Testis (tissue), 3 donors: ENCODE data around the gene FDPS. TPM values are rescaled to one million over a fixed set of nuclear protein-coding genes. Genes with fewer than 3 reads are reported as not detected.

Experiments
- DNase-seq: peaks from one replicate; pipeline ENCODE4 v3.0.0-alpha.2; 2019
- H3K27ac ChIP-seq, 2 donors: fragments of 200-600 bp; sonication (generic); one replicate each; pipeline ENCODE4 v1.5.1; 2019
- H3K27me3 ChIP-seq: fragments of 200-600 bp; sonication (generic); one replicate; pipeline ENCODE4 v1.5.1; 2019
- H3K36me3 ChIP-seq: fragments of 200-600 bp; sonication (generic); one replicate; pipeline ENCODE4 v1.5.1; 2017; ENCODE audit warnings: low read depth; ENCODE audit errors: missing control alignments
- H3K4me1 ChIP-seq: fragments of 200-600 bp; sonication (generic); one replicate; pipeline ENCODE4 v1.5.1; 2019
- H3K4me3 ChIP-seq, 2 donors: fragments of 200-600 bp; sonication (generic); one replicate each; pipeline ENCODE4 v1.5.1; 2017 to 2019
- H3K9me3 ChIP-seq: fragments of 200-600 bp; sonication (generic); one replicate; pipeline ENCODE4 v1.5.1; 2017
- CTCF ChIP-seq, 3 experiments: fragments of 450-650 bp in 2 of 3; fragments of 200-600 bp in 1 of 3; sonication (generic) in 1 of 3; IDR thresholded peaks; one replicate each; pipeline ENCODE4 v1.5.1; 2016 to 2019; ENCODE audit warnings: antibody characterized with exemption in 3 of 3, mild to moderate bottlenecking in 2 of 3, moderate library complexity in 1 of 3
- POLR2A ChIP-seq: fragments of 450-650 bp; IDR thresholded peaks from one replicate; pipeline ENCODE4 v1.6.1; 2017; ENCODE audit warnings: antibody characterized with exemption, mild to moderate bottlenecking, moderate library complexity
- whole genome bisulfite sequencing, 2 donors: methylation state at CpG; one replicate each; pipeline ENCODE4 v1.1.5; 2018; 5-methylcytosine and 5-hydroxymethylcytosine counted together
- intact Hi-C: fragments of 100-400 bp; cut with DNase I; formaldehyde crosslinking; loops from one replicate; pipeline ENCODE4 v1.15.1; 2023; ENCODE audit warnings: low total_unique reads
- polyA plus RNA-seq: library from polyadenylated mRNA; stranded (reverse); fragments of 350-450 nt; fragmentation: Illumina TruSeq; extraction: RNeasy Lipid Tissue Mini Kit (QIAGEN cat#74804); gene quantifications from one replicate; pipeline ENCODE4 v1.2.3, GENCODE V29; 2014; ENCODE audit warnings: low read depth, low replicate concordance; ENCODE audit not compliant: insufficient read depth
- total RNA-seq, 2 donors: library from RNA; depleted of rRNA; stranded (reverse); fragments of >200 nt; gene quantifications; one replicate each; pipeline ENCODE4 v1.2.3, GENCODE V29; 2016

FDPS gene
- total and polyA plus RNA-seq, 3 donors from 2014 or later, result 51.6 to 127 (median 81.6) TPM

- intact Hi-C loops, result no loop called here
- H3K27me3 ChIP-seq, result no peaks in the 10 kb centered on the region
- H3K27ac ChIP-seq, result no peak overlapping the region
- no peaks in the 10 kb centered on the region for H3K36me3 ChIP-seq
- no peak for TF ChIP-seq POLR2A
- TF ChIP-seq CTCF (IDR thresholded peaks at IDR 0.05), result no peak
- no peaks in the 10 kb centered on the region for H3K9me3 ChIP-seq
- H3K4me3 ChIP-seq, result no peak overlapping the region
- DNase-seq, result no peak
- H3K4me1 ChIP-seq, result no peaks in the 10 kb centered on the region
- 64 to 74% methylated on average over 3 of the region's 3 CpGs for WGBS, 2 donors
Measured at GRCh38 chr1:155296661-155297060, 12.0 kb upstream of the FDPS start.

GRCh38 chr1:155297384-155297783 is 11.3 kb upstream of the FDPS start:
- no peak for DNase-seq
- WGBS, 2 donors, result 73 to 76% methylated on average over 7 of the region's 7 CpGs
- Histone ChIP-seq H3K27ac (no peak overlapping the region), H3K4me3 (no peak overlapping the region), H3K27me3 (no peaks in the 10 kb centered on the region), H3K9me3 (no peaks in the 10 kb centered on the region), H3K4me1 (no peaks in the 10 kb centered on the region), H3K36me3 (no peaks in the 10 kb centered on the region)
- TF ChIP-seq CTCF (IDR thresholded peaks at IDR 0.05), result no peak
- no peak for TF ChIP-seq POLR2A
- intact Hi-C loops, result no loop called here

- Histone ChIP-seq H3K4me1 (no peaks in the 10 kb centered on the region), H3K4me3 (no peak overlapping the region), H3K9me3 (no peaks in the 10 kb centered on the region), H3K27me3 (no peaks in the 10 kb centered on the region), H3K36me3 (no peaks in the 10 kb centered on the region), H3K27ac (no peak overlapping the region)
- no peak for DNase-seq
- intact Hi-C loops, result no loop called here
- TF ChIP-seq POLR2A (no peak), CTCF (IDR thresholded peaks at IDR 0.05) (no peak)
- WGBS, 2 donors, result 91 to 96% methylated on average over 8 of the region's 8 CpGs
Measured at GRCh38 chr1:155300024-155300423, 8.6 kb upstream of the FDPS start.

GRCh38 chr1:155300553-155301329 is 7.9 kb upstream of the FDPS start:
- TF ChIP-seq POLR2A, result no peak
- TF ChIP-seq CTCF (IDR thresholded peaks at IDR 0.05), result no peak
- intact Hi-C loops, result no loop called here
- H3K36me3 ChIP-seq, result no peaks in the 10 kb centered on the region
- DNase-seq, result no peak
- no peaks in the 10 kb centered on the region for H3K9me3 ChIP-seq
- H3K4me3 ChIP-seq, result no peak overlapping the region
- 90 to 93% methylated on average over 9 of the region's 9 CpGs for WGBS, 2 donors
- no peaks in the 10 kb centered on the region for H3K4me1 ChIP-seq
- no peaks in the 10 kb centered on the region for H3K27me3 ChIP-seq
- no peak overlapping the region for H3K27ac ChIP-seq

DNA sequence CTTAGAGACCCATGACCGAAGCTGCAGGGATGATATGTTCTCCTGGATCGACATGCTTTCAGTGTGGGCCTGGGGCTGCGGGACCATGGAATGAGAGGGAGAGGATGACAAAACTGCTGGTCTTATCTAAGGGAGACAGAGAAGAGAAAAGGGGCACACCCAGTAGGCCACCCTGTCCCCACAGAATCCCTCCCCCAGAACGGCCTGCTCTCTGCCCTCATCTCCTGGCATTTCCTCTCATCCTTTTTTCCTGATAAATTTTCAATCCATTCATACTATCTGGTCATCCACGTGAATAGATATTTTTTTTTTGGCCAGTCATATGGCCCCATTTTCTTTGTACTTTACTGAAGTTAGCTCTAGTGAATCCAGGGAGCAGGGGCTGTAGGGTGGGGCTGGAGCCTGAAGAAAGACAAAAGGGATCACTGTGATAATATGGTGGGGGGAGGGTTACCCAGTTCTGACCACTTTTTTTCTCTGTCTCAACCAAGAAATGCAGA is 7.3 kb upstream of the FDPS start, which contains the start of gene PKLR:
Gene PKLR, minus strand, starts transcription at position 97 of the 500 bp plus-strand sequence. Its CDS starts 43 bp downstream, at position 54.
- H3K27me3 ChIP-seq, result no peaks in the 10 kb centered on the region
- 82 to 83% methylated on average over 5 of the region's 5 CpGs for WGBS, 2 donors
- no peaks in the 10 kb centered on the region for H3K9me3 ChIP-seq
- intact Hi-C loops, result no loop called here
- TF ChIP-seq CTCF (IDR thresholded peaks at IDR 0.05) (no peak), POLR2A (no peak)
- H3K36me3 ChIP-seq, result no peaks in the 10 kb centered on the region
- H3K4me3 ChIP-seq, result no peak within 1 kb of the TSS
- no peak for DNase-seq
- H3K27ac ChIP-seq, result no peak within 1 kb of the TSS
- no peaks in the 10 kb centered on the region for H3K4me1 ChIP-seq
